ENCODE data around the gene ZNF142. TPM values are rescaled to one million over a fixed set of nuclear protein-coding genes. Genes with fewer than 3 reads are reported as not detected.

The ZNF142 gene
- total RNA-seq, 2 experiments from 2014 or later, result 37.6 to 61.3 TPM

- no peak for TF ChIP-seq EZH2phosphoT487 (IDR thresholded peaks at IDR 0.05; ENCODE audit: borderline replicate concordance, low read depth, low read length)
- TF ChIP-seq CTCF (conservative IDR thresholded peaks at IDR 0.05; ENCODE audit: low read length), result no peak
- CTCF ChIA-PET (ENCODE audit: unreplicated experiment), result no interaction called here
- H2AFZ ChIP-seq (ENCODE audit: low read length), result no peak overlapping the region
- no TSS peak for BruUV-seq (replicated peaks)
- H3K4me3 ChIP-seq (ENCODE audit: low read depth, low read length, poor library complexity, severe bottlenecking), result no peak overlapping the region
- no peaks in the 10 kb centered on the region for H4K20me1 ChIP-seq (ENCODE audit: insufficient read depth, low read length)
- H3K4me2 ChIP-seq (ENCODE audit: low read length), result no peak overlapping the region
- H3K4me1 ChIP-seq (ENCODE audit: insufficient read depth, low read length, poor library complexity, severe bottlenecking), result no peaks in the 10 kb centered on the region
- H3K36me3 ChIP-seq (ENCODE audit: insufficient read depth, low read length), result no peaks in the 10 kb centered on the region
- H3K27ac ChIP-seq (ENCODE audit: low read depth, low read length, poor library complexity, severe bottlenecking), result no peak overlapping the region
- no peak for DNase-seq (ENCODE audit: low spot score)
- POLR2A ChIA-PET, result no interaction called here
- H3K79me2 ChIP-seq (ENCODE audit: insufficient read depth, low read depth, low read length), result no peaks in the 10 kb centered on the region
- no peaks in the 10 kb centered on the region for H3K9me2 ChIP-seq (ENCODE audit: insufficient read depth, low read length)
- H3K9me3 ChIP-seq (ENCODE audit: low read length), result no peaks in the 10 kb centered on the region
- intact Hi-C loops (cut with micrococcal nuclease; ENCODE audit: unreplicated experiment), result no loop called here
Measured at GRCh38 chr2:218703341-218703740, 43.9 kb upstream of the ZNF142 start.

- intact Hi-C loops (cut with micrococcal nuclease; ENCODE audit: unreplicated experiment), result no loop called here
- Histone ChIP-seq H3K4me2 (ENCODE audit: low read length) (no peak overlapping the region), H2AFZ (ENCODE audit: low read length) (no peak overlapping the region), H3K4me3 (ENCODE audit: low read depth, low read length, poor library complexity, severe bottlenecking) (no peak overlapping the region), H3K9me3 (ENCODE audit: low read length) (no peaks in the 10 kb centered on the region), H3K36me3 (ENCODE audit: insufficient read depth, low read length) (no peaks in the 10 kb centered on the region), H4K20me1 (ENCODE audit: insufficient read depth, low read length) (no peaks in the 10 kb centered on the region), H3K79me2 (ENCODE audit: insufficient read depth, low read depth, low read length) (no peaks in the 10 kb centered on the region), H3K9me2 (ENCODE audit: insufficient read depth, low read length) (no peaks in the 10 kb centered on the region), H3K4me1 (ENCODE audit: insufficient read depth, low read length, poor library complexity, severe bottlenecking) (no peaks in the 10 kb centered on the region), H3K27ac (ENCODE audit: low read depth, low read length, poor library complexity, severe bottlenecking) (no peak overlapping the region)
- no peak for DNase-seq (ENCODE audit: low spot score)
- POLR2A ChIA-PET, result interaction anchor here (1.3 kb wide), 2 partner anchors 44 to 74 kb away, joined by 3 read pairs; no protein-coding TSS in a partner anchor
- no peak for TF ChIP-seq EZH2phosphoT487 (IDR thresholded peaks at IDR 0.05; ENCODE audit: borderline replicate concordance, low read depth, low read length)
- TF ChIP-seq CTCF (conservative IDR thresholded peaks at IDR 0.05; ENCODE audit: low read length), result no peak
- CTCF ChIA-PET (ENCODE audit: unreplicated experiment), result no interaction called here
- BruUV-seq (replicated peaks), result no TSS peak
Measured at GRCh38 chr2:218701806-218702205, 42.4 kb upstream of the ZNF142 start.

GRCh38 chr2:218698885-218699284 is 39.5 kb upstream of the ZNF142 start:
- no peak overlapping the region for H3K4me2 ChIP-seq (ENCODE audit: low read length)
- POLR2A ChIA-PET, result interaction anchor here (0.7 to 1.1 kb wide), 2 partner anchors 12 kb away, joined by 3 to 4 read pairs; partner anchors contain the start of gene TTLL4
- no peaks in the 10 kb centered on the region for H3K79me2 ChIP-seq (ENCODE audit: insufficient read depth, low read depth, low read length)
- intact Hi-C loops (cut with micrococcal nuclease; ENCODE audit: unreplicated experiment), result no loop called here
- DNase-seq (ENCODE audit: low spot score), result no peak
- H2AFZ ChIP-seq (ENCODE audit: low read length), result no peak overlapping the region
- BruUV-seq (replicated peaks), result no TSS peak
- no peak overlapping the region for H3K27ac ChIP-seq (ENCODE audit: low read depth, low read length, poor library complexity, severe bottlenecking)
- H3K4me3 ChIP-seq (ENCODE audit: low read depth, low read length, poor library complexity, severe bottlenecking), result no peak overlapping the region
- TF ChIP-seq CTCF (conservative IDR thresholded peaks at IDR 0.05; ENCODE audit: low read length), result no peak
- no peak for TF ChIP-seq EZH2phosphoT487 (IDR thresholded peaks at IDR 0.05; ENCODE audit: borderline replicate concordance, low read depth, low read length)
- no peaks in the 10 kb centered on the region for H3K9me2 ChIP-seq (ENCODE audit: insufficient read depth, low read length)
- no peaks in the 10 kb centered on the region for H3K9me3 ChIP-seq (ENCODE audit: low read length)
- H3K36me3 ChIP-seq (ENCODE audit: insufficient read depth, low read length), result no peaks in the 10 kb centered on the region
- no peaks in the 10 kb centered on the region for H3K4me1 ChIP-seq (ENCODE audit: insufficient read depth, low read length, poor library complexity, severe bottlenecking)
- no peaks in the 10 kb centered on the region for H4K20me1 ChIP-seq (ENCODE audit: insufficient read depth, low read length)
- CTCF ChIA-PET (ENCODE audit: unreplicated experiment), result no interaction called here
